Anterior cingulate cortex (tissue), 58 donors: ENCODE measurements around the gene ADCY1.

Source experiments
- DNase-seq, 58 donors: peaks; one replicate each; lab custom pipeline; 2025; lab: John Stamatoyannopoulos, UW

Gene ADCY1

DNA sequence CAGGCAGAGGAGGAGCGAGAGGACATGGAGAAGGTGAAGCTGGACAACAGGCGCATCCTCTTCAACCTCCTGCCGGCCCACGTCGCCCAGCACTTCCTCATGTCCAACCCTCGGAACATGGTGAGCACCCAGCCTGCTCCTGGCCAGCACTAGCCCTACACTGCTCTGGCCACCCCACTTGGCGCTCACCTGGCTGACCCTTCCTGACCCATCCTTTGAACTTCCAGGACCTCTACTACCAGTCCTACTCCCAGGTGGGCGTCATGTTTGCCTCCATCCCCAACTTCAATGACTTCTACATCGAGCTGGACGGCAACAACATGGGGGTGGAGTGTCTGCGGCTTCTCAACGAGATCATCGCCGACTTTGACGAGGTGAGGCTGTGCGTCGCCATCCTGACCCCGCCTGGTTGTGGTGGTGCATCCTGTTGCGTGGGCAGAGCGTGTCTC is 129.2 kb downstream of the ADCY1 start:
- DNase-seq = no peak

- DNase-seq = no peak
Observed at GRCh38 chr7:45703911-45704682, 129.9 kb downstream of the ADCY1 start.

- no peak for DNase-seq
Observed at GRCh38 chr7:45704683-45705016, 130.5 kb downstream of the ADCY1 start.

DNA sequence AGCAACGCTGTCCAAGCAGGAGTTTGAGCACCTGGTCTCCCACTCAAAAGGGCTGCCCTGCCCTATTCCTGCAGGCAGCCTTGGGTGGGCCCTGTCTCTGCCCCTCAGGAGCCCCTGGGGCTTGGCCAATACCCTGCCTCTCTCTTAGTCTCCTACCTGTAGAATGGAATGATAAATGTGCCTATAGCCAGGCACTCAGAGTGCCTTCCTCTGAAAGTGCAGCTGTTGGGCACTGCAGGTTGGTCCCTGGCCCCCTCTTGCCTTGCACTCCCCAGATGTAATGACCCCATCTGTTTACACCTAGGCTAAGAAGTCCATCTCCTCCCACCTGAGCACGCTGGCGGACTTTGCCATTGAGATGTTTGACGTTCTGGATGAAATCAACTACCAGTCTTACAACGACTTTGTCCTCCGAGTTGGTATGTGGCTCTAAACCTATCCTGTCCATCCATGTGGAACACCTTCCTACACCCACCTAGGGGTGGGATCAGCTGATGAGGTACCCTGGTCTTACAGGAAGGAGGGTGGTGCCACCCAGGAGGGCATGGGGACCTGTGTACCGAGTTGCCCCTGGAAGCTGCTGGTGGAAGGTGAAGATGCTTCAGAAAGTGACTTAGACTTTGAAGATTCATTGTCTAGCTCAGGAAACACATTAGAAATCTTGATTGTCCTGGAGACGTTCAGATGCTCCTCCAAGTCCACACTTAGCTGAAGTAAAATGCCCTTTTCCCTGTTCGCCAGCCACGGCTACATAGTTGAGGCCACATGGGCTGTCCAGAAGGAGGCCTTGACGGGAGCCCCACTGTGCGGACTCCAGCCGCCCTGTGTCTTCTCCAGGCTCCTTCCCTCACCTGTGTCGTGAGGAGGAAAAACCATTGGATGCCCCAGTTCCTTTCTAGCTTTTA is 134.1 kb downstream of the ADCY1 start:
- no peak for DNase-seq

GRCh38 chr7:45709168-45710042 is 135.2 kb downstream of the ADCY1 start:
- no peak for DNase-seq

GRCh38 chr7:45710271-45711160 is 136.3 kb downstream of the ADCY1 start:
- DNase-seq = no peak

GRCh38 chr7:45711161-45711490 is 137.0 kb downstream of the ADCY1 start:
- no peak for DNase-seq

GRCh38 chr7:45712057-45712689 is 138.0 kb downstream of the ADCY1 start:
- DNase-seq = no peak

- no peak for DNase-seq
Observed at GRCh38 chr7:45712872-45713668, 138.9 kb downstream of the ADCY1 start.

- DNase-seq = no peak
Observed at GRCh38 chr7:45713669-45714520, 139.7 kb downstream of the ADCY1 start.

DNA sequence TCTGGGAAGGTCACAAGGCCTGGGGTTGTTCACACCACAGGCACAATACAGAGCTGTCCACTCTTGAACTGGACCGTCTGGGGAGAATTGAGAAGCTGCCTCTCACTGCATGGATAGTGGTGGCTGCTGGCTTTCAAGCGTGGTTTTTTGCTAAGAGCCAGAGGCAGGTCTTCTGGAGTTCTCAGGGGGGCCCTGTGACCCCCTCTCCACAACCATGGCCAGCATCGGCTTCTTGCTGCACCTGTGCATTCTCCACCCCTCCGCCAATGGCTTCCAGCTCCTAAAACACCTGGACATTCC is 140.3 kb downstream of the ADCY1 start:
- no peak for DNase-seq

GRCh38 chr7:45715471-45716352 is 141.5 kb downstream of the ADCY1 start:
- DNase-seq = no peak

- no peak for DNase-seq
Observed at GRCh38 chr7:45716380-45717203, 142.4 kb downstream of the ADCY1 start.

GRCh38 chr7:45717537-45718235 is 143.5 kb downstream of the ADCY1 start:
- DNase-seq = no peak
